CD4-positive, alpha-beta T cell (primary cell): ENCODE results near the gene MIS18A. TPM values are rescaled to one million over a fixed set of nuclear protein-coding genes. Genes with fewer than 3 reads are reported as not detected.

ENCODE experiments used
- ATAC-seq: fragments of 200-7000 bp; cut with Tn5 transposase; one replicate; pipeline ENCODE4 v1.10.0; 2022; ENCODE audit warnings: mild to moderate bottlenecking; ENCODE audit not compliant: poor library complexity
- CTCF ChIA-PET: fragments of 350-600 bp; sonication (Branson Sonifier 250); formaldehyde crosslinking; loops from one replicate; lab custom pipeline; 2021; ENCODE audit warnings: antibody characterized with exemption, inconsistent platforms; lab: Charles Lee
- POLR2A ChIA-PET: fragments of 350-600 bp; sonication (Branson Sonifier 250); formaldehyde crosslinking; loops from one replicate; lab custom pipeline; 2021; ENCODE audit warnings: antibody characterized with exemption, inconsistent platforms; lab: Charles Lee
- DNase-seq, 14 experiments: peaks; one replicate each; pipeline ENCODE4 v3.0.0-alpha.2; 2013 to 2020; ENCODE audit warnings: mixed read lengths in 2 of 14
- H3K27ac ChIP-seq, 2 donors: one replicate each; pipeline versions ENCODE4 v1.5.1 to v1.7.0; 2013; ENCODE audit warnings: low read length in 2 of 2, low read depth in 1 of 2, mild to moderate bottlenecking in 1 of 2
- H3K27me3 ChIP-seq, 2 experiments: 1 replicate in 1 of 2; 2 replicates in 1 of 2; pipeline versions ENCODE4 v1.6.1 to v1.7.0; 2013; ENCODE audit warnings: low read length in 2 of 2, control low read depth in 1 of 2, mild to moderate bottlenecking in 1 of 2, moderate library complexity in 1 of 2; ENCODE audit not compliant: insufficient read depth in 2 of 2, control insufficient read depth in 1 of 2
- H3K36me3 ChIP-seq: one replicate; pipeline ENCODE4 v1.6.1; 2013; ENCODE audit warnings: low read length, control low read depth; ENCODE audit not compliant: insufficient read depth
- H3K4me1 ChIP-seq: one replicate; pipeline ENCODE4 v1.6.1; 2013; ENCODE audit warnings: low read length, control low read depth; ENCODE audit not compliant: insufficient read depth
- H3K4me3 ChIP-seq: one replicate; pipeline ENCODE4 v1.5.1; 2013; ENCODE audit warnings: mild to moderate bottlenecking, low read length, moderate library complexity
- H3K9me3 ChIP-seq, 2 experiments: 1 replicate in 1 of 2; 2 replicates in 1 of 2; pipeline versions ENCODE4 v1.6.1 to v1.7.0; 2013; ENCODE audit warnings: low read length in 2 of 2, mild to moderate bottlenecking in 2 of 2, control low read depth in 1 of 2, moderate library complexity in 1 of 2; ENCODE audit not compliant: control insufficient read depth in 1 of 2, insufficient read depth in 1 of 2
- H3K27ac Mint-ChIP-seq: one replicate; pipeline ENCODE4 v1.8.0; 2020; ENCODE audit warnings: mixed read lengths
- H3K27me3 Mint-ChIP-seq: one replicate; pipeline ENCODE4 v1.8.0; 2021; ENCODE audit warnings: mixed read lengths
- H3K36me3 Mint-ChIP-seq: one replicate; pipeline ENCODE4 v1.8.0; 2021; ENCODE audit warnings: low read depth, mixed read lengths
- H3K4me1 Mint-ChIP-seq: one replicate; pipeline ENCODE4 v1.8.0; 2021; ENCODE audit warnings: low read depth, mixed read lengths
- H3K4me3 Mint-ChIP-seq: one replicate; pipeline ENCODE4 v1.8.0; 2020; ENCODE audit warnings: mild to moderate bottlenecking, mixed read lengths
- H3K9me3 Mint-ChIP-seq: one replicate; pipeline ENCODE4 v1.8.0; 2020; ENCODE audit warnings: mixed read lengths
- CTCF ChIP-seq: fragments of 200-600 bp; IDR thresholded peaks from one replicate; pipeline ENCODE4 v1.8.0; 2022; ENCODE audit warnings: antibody characterized with exemption, mild to moderate bottlenecking
- intact Hi-C, 2 experiments: fragments of 100-400 bp; cut with DNase I in 1 of 2; cut with micrococcal nuclease in 1 of 2; formaldehyde crosslinking; loops; one replicate each; pipeline versions ENCODE4 v1.15.1 to v1.9.0; 2023 to 2025; cut with DNase I, micrococcal nuclease
- total RNA-seq, 174 experiments: library from RNA in 2 of 174; stranded (reverse) in 2 of 174; gene quantifications; one replicate each; pipeline ENCODE4 v1.2.3 and lab custom pipeline; 2021 to 2026

Gene MIS18A
- total RNA-seq, 2 experiments from 2014 or later, result 2.7 to 3.0 TPM

DNA sequence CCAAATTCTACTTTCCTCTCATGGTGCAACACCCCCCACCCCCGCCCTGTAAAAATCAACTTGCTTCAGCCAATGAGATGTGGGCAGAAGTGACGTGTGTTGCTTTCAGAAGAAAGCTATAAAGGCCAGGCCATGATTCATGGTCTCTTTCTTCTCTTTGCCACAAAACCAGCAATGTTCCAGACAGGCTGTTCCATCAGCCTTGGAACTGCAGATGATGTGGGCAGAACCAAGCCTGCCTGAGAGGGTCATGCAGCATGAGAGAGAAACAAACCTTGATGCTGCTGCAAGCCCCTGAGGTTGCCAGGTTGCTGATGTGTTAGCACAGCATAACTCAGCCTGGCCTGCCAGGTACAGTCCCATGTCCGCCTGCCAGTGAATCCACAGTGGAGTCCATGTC is 41.8 kb downstream of the MIS18A start:
- ATAC-seq, result no peak

DNA sequence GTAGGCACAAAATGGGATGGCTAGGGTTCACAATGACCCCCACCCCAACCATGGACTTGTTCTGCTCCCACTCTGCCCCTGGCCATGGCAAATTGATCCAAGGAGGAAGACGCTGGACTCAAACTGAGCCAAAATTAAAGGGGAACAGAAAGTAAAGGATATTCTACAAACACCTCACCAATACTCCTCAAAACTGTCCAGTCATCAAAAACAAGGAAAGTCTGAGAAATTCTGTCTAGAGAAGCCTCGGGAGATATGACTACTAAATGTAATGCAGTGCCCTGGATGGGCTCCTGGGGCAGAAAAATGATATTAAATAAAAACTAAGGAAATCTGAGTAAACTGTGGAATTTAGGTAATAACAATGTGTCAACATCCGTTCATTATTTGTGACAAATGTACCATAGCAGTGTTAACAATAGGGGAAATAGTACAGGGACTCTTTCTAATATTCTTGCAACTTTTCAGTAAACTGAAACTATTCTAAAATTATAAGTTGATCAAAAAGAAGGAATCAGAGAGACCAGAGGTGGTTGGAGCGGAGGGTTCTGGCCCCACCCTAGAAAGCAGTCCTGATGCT is 45.0 kb downstream of the MIS18A start:
- no peaks in the 10 kb centered on the region for H3K4me1 ChIP-seq
- Mint-ChIP-seq H3K27me3 (peaks cover 9% of the 10 kb centered on the region), H3K36me3 (no peaks in the 10 kb centered on the region), H3K9me3 (peaks cover 2% of the 10 kb centered on the region), H3K4me3 (no peak overlapping the region), H3K4me1 (no peaks in the 10 kb centered on the region), H3K27ac (no peak overlapping the region)
- H3K36me3 ChIP-seq, result no peaks in the 10 kb centered on the region
- DNase-seq (no peak), ATAC-seq (no peak)
- no peak for TF ChIP-seq CTCF
- ChIA-PET POLR2A (no interaction called here), CTCF (no interaction called here)
- no peak overlapping the region for H3K27ac ChIP-seq
- H3K9me3 ChIP-seq, result no peaks in the 10 kb centered on the region
- H3K4me3 ChIP-seq, result no peak overlapping the region
- peaks cover 0 to 4% of the 10 kb centered on the region in 2 experiments for H3K27me3 ChIP-seq
- intact Hi-C loops, result no loop called here

More for the DNA sequence above, 41.8 kb downstream of the MIS18A start:
- H3K36me3 ChIP-seq, result no peaks in the 10 kb centered on the region
- ChIA-PET CTCF (no interaction called here), POLR2A (no interaction called here)
- Mint-ChIP-seq H3K4me1 (peaks cover 7% of the 10 kb centered on the region), H3K9me3 (peaks cover 2% of the 10 kb centered on the region), H3K36me3 (no peaks in the 10 kb centered on the region), H3K4me3 (no peak overlapping the region), H3K27ac (no peak overlapping the region), H3K27me3 (peaks cover 13% of the 10 kb centered on the region)
- intact Hi-C loops, result no loop called here
- H3K4me3 ChIP-seq, result no peak overlapping the region
- H3K27ac ChIP-seq, result no peak overlapping the region
- no peaks in the 10 kb centered on the region for H3K4me1 ChIP-seq
- no peaks in the 10 kb centered on the region for H3K9me3 ChIP-seq
- TF ChIP-seq CTCF, result no peak
- DNase-seq, result no peak
- H3K27me3 ChIP-seq, result peaks cover 3 to 4% of the 10 kb centered on the region in 2 experiments

DNA sequence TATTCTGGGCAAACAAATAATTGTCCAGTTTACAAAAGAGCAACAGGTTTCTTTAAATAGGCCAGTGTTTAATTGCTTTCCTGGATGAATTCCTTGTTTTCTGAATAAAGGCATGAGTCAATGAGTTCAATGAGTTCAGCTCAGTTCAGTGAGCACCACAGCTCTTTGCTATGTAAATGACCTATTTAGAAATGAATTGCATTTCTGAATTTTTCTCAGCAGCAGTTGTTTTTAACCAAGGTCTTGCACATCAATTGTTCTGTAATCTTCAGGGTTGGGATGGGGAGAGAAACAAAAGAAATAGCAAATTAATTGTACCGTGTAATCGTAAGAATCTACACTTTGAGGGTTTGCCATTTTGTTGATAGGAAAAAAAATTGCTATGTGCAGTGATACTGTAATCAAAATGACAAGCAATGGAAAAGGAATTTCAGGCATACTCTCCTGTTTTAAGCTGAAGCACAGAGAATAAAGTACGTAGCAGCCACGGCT is 45.7 kb downstream of the MIS18A start:
- POLR2A ChIA-PET, result no interaction called here
- Histone ChIP-seq H3K4me1 (no peaks in the 10 kb centered on the region), H3K4me3 (no peak overlapping the region), H3K36me3 (no peaks in the 10 kb centered on the region), H3K27me3 (peaks cover 0 to 4% of the 10 kb centered on the region in 2 experiments), H3K27ac (no peak overlapping the region), H3K9me3 (no peaks in the 10 kb centered on the region)
- Mint-ChIP-seq H3K36me3 (no peaks in the 10 kb centered on the region), H3K9me3 (peaks cover 2% of the 10 kb centered on the region), H3K4me3 (no peak overlapping the region), H3K27me3 (peaks cover 9% of the 10 kb centered on the region), H3K27ac (no peak overlapping the region), H3K4me1 (no peaks in the 10 kb centered on the region)
- no peak for DNase-seq
- intact Hi-C loops, result no loop called here
- no peak for TF ChIP-seq CTCF
- CTCF ChIA-PET, result no interaction called here
- no peak for ATAC-seq
